ENCODE measurements around the gene DCPS. TPM values are rescaled to one million over a fixed set of nuclear protein-coding genes. Genes with fewer than 3 reads are reported as not detected.

Gene DCPS
- total RNA-seq, 1 donor from 2014 or later: 11.2 TPM

DNA sequence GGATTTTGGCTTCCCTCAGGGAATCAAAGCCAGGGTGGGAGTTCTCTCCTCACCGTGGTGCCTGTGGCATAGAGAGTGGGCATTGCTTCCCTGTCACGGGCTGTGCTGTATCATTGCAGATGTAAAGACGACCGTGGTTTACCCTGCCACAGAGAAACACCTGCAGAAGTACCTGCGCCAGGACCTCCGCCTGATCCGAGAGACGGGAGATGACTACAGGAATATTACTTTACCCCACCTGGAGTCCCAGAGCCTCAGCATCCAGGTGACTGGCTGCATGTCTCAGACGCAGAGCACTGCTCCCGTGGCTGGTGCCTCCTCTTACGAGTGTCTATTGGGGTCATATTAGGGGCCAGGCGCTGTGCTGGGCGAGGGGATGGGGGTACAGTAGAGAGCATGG lies 27.4 kb downstream of the DCPS start:
- TF ChIP-seq, protein P1, sequence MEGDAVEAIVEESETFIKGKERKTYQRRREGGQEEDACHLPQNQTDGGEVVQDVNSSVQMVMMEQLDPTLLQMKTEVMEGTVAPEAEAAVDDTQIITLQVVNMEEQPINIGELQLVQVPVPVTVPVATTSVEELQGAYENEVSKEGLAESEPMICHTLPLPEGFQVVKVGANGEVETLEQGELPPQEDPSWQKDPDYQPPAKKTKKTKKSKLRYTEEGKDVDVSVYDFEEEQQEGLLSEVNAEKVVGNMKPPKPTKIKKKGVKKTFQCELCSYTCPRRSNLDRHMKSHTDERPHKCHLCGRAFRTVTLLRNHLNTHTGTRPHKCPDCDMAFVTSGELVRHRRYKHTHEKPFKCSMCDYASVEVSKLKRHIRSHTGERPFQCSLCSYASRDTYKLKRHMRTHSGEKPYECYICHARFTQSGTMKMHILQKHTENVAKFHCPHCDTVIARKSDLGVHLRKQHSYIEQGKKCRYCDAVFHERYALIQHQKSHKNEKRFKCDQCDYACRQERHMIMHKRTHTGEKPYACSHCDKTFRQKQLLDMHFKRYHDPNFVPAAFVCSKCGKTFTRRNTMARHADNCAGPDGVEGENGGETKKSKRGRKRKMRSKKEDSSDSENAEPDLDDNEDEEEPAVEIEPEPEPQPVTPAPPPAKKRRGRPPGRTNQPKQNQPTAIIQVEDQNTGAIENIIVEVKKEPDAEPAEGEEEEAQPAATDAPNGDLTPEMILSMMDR (IDR thresholded peaks at IDR 0.05): no peak
- Mint-ChIP-seq H3K27me3 (ENCODE audit: unreplicated experiment) (no peaks in the 10 kb centered on the region), H3K4me1 (ENCODE audit: unreplicated experiment) (peaks cover 21% of the 10 kb centered on the region), H3K4me3 (ENCODE audit: unreplicated experiment) (no peak overlapping the region), H3K36me3 (ENCODE audit: unreplicated experiment) (peaks cover 4% of the 10 kb centered on the region), H3K9me3 (ENCODE audit: unreplicated experiment) (no peaks in the 10 kb centered on the region), H3K27ac (ENCODE audit: unreplicated experiment) (no peak overlapping the region)
- no peak for DNase-seq (ENCODE audit: extremely low spot score, unreplicated experiment)

- no peak for DNase-seq (ENCODE audit: extremely low spot score, unreplicated experiment)
- Mint-ChIP-seq H3K4me1 (ENCODE audit: unreplicated experiment) (peaks cover 28% of the 10 kb centered on the region), H3K9me3 (ENCODE audit: unreplicated experiment) (no peaks in the 10 kb centered on the region), H3K4me3 (ENCODE audit: unreplicated experiment) (no peak overlapping the region), H3K27ac (ENCODE audit: unreplicated experiment) (no peak overlapping the region), H3K36me3 (ENCODE audit: unreplicated experiment) (peaks cover 5% of the 10 kb centered on the region), H3K27me3 (ENCODE audit: unreplicated experiment) (no peaks in the 10 kb centered on the region)
- TF ChIP-seq, protein P1 (IDR thresholded peaks at IDR 0.05): no peak
Observed at GRCh38 chr11:126332221-126332711, 28.4 kb downstream of the DCPS start.

DNA sequence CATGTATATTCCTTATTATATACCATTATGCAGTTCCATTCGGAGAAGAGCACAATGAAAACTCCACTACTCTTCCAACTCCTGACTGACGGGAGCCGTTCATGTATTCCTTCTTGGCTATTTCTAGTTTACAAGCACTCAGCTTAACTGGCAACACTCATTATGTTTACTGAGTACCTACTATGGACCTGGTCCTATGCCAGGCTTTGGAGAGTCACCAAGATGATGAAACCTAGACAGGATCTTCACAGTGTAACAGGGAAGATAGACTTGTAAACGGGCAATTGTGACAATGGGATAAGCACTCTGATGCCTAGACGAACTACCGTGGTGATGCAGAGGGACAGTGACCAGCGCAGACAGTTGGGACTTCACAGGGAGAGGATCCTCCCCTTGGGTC lies 29.3 kb downstream of the DCPS start:
- Mint-ChIP-seq H3K36me3 (ENCODE audit: unreplicated experiment) (peaks cover 5% of the 10 kb centered on the region), H3K9me3 (ENCODE audit: unreplicated experiment) (no peaks in the 10 kb centered on the region), H3K27me3 (ENCODE audit: unreplicated experiment) (no peaks in the 10 kb centered on the region), H3K4me1 (ENCODE audit: unreplicated experiment) (peaks cover 28% of the 10 kb centered on the region), H3K27ac (ENCODE audit: unreplicated experiment) (peak overlapping the region; percentile 13), H3K4me3 (ENCODE audit: unreplicated experiment) (no peak overlapping the region)
- DNase-seq (ENCODE audit: extremely low spot score, unreplicated experiment): no peak
- TF ChIP-seq, protein P1 (IDR thresholded peaks at IDR 0.05): no peak

GRCh38 chr11:126334659-126335462 lies 31.0 kb downstream of the DCPS start:
- H3K27ac Mint-ChIP-seq (ENCODE audit: unreplicated experiment): peak overlapping the region; percentile 4
- H3K36me3 Mint-ChIP-seq (ENCODE audit: unreplicated experiment): peaks cover 5% of the 10 kb centered on the region
- DNase-seq (ENCODE audit: extremely low spot score, unreplicated experiment): no peak
- TF ChIP-seq, protein P1 (IDR thresholded peaks at IDR 0.05): no peak
- H3K9me3 Mint-ChIP-seq (ENCODE audit: unreplicated experiment): no peaks in the 10 kb centered on the region
- H3K4me1 Mint-ChIP-seq (ENCODE audit: unreplicated experiment): peaks cover 37% of the 10 kb centered on the region
- H3K27me3 Mint-ChIP-seq (ENCODE audit: unreplicated experiment): no peaks in the 10 kb centered on the region
- no peak overlapping the region for H3K4me3 Mint-ChIP-seq (ENCODE audit: unreplicated experiment)

GRCh38 chr11:126335463-126335760 lies 31.6 kb downstream of the DCPS start:
- H3K4me1 Mint-ChIP-seq (ENCODE audit: unreplicated experiment): peaks cover 42% of the 10 kb centered on the region
- no peaks in the 10 kb centered on the region for H3K27me3 Mint-ChIP-seq (ENCODE audit: unreplicated experiment)
- peaks cover 5% of the 10 kb centered on the region for H3K36me3 Mint-ChIP-seq (ENCODE audit: unreplicated experiment)
- H3K9me3 Mint-ChIP-seq (ENCODE audit: unreplicated experiment): no peaks in the 10 kb centered on the region
- TF ChIP-seq, protein P1 (IDR thresholded peaks at IDR 0.05): no peak
- no peak overlapping the region for H3K27ac Mint-ChIP-seq (ENCODE audit: unreplicated experiment)
- no peak overlapping the region for H3K4me3 Mint-ChIP-seq (ENCODE audit: unreplicated experiment)
- no peak for DNase-seq (ENCODE audit: extremely low spot score, unreplicated experiment)
